Stimulated activated CD4-positive, alpha-beta T cell treated with anti-CD3 and anti-CD28 coated beads, TNF-alpha, amount 100 ng/mL, for 24 hours (primary cell): ENCODE data around the gene RASGEF1B.

Experiments
- DNase-seq, 3 experiments: peaks; one replicate each; pipeline ENCODE4 v3.0.0-alpha.2; 2020; ENCODE audit warnings: low read depth in 3 of 3

Gene RASGEF1B

DNA sequence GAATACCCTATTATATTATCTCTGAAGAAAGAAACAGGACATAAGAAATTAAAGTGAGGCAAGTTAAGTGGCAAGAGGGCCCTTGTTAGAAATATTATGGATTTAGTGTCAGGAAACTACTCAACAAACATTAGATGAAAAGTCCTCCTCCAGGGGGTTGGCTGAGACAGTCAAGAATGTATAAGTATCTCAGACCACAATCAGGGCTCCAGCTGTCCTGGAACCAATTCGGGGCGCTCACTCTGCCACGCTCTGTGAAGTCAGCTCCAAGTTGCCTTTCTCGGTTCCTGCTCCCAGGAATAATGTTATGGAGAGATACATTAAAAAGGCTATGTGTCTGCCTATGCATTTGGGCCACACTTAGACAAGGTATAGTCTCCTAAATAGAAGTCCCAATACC is 73.3 kb downstream of the RASGEF1B start:
- DNase-seq, result no peak

- no peak for DNase-seq
These were observed 74.1 kb downstream of the RASGEF1B start for GRCh38 chr4:81397635-81398034.

GRCh38 chr4:81395239-81395638 is 76.5 kb downstream of the RASGEF1B start:
- no peak for DNase-seq

- no peak for DNase-seq
These were observed 79.5 kb downstream of the RASGEF1B start for GRCh38 chr4:81392164-81392563.

GRCh38 chr4:81389720-81390119 is 82.0 kb downstream of the RASGEF1B start:
- DNase-seq, result no peak

DNA sequence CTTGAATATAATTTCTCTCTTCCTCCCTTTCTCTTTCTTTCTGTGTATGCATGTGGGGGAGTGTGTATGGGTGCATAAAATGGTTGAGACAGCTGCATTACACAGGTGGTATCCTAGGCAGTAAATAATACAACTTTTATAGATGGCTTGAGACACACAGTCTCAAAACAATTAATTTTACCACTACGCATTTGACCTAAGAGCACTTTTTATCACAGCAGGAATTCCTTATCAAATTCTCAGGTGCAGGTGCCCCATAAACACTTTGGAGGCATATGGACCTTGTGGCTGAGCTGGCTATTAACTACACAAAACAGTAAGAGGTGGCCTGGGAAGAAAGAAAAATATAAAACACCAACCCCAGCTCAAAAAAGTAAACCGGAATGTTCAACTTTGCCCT is 91.3 kb downstream of the RASGEF1B start:
- no peak for DNase-seq

- DNase-seq, result no peak
These were observed 93.3 kb downstream of the RASGEF1B start for GRCh38 chr4:81378386-81378785.

DNA sequence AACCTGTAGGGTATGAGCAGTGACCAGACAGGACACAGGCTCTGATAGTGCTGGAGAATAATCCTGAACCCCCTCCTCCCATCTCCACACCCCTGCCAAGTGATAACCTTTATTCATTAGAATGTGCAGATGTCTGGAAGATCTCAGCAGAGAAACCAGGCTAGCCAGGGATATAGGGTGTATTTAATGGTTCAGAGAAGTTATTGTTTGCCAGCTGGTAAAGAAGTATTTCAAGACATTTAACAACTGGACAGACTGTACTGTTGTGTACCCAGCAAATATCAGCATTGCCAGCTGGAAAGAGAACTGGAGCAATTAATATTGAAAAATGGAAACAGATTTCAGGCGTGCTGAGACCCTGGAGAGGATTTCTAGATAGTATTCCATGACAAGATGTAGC is 94.5 kb downstream of the RASGEF1B start:
- DNase-seq, result no peak

DNA sequence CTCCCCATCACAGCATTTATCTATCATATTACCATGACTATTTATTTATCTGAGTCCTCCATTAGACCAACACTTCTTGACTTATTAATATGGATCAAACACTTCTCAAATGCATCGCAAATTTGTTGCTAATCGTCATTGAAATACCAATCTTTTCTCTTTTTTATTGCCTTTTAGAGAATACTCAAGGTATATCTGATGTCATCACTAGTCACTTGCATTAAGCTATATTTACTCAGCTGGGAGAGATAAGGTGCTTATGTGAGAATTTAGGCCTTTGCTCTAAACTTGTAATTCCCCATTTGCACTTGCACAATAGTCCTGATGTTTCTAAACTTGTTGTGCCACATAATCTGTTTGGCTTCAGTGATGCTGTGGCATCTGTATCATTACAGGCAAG is 95.0 kb downstream of the RASGEF1B start:
- DNase-seq, result no peak
